ENCODE data around the gene TAL2.

GRCh38 chr9:105646879-105647594 is 15.2 kb upstream of the TAL2 start:
- TF ChIP-seq CTCF (conservative IDR thresholded peaks at IDR 0.05; ENCODE audit: low read length) (no peak), EZH2phosphoT487 (IDR thresholded peaks at IDR 0.05; ENCODE audit: borderline replicate concordance, low read depth, low read length) (no peak)

Data from OCI-LY7 (cell line).